NCI-H460 (cell line): ENCODE measurements around the gene CPZ. TPM values are rescaled to one million over a fixed set of nuclear protein-coding genes. Genes with fewer than 3 reads are reported as not detected.
A peak's percentile ranks its signal among the peaks of the same experiment; 100 is the strongest.

Experiments
- DNase-seq: peaks from one replicate; pipeline ENCODE4 v3.0.0-alpha.2; 2016; ENCODE audit warnings: low read depth; ENCODE audit errors: extremely low read depth
- total RNA-seq: library from RNA; depleted of rRNA; stranded (reverse); fragments of >200 nt; shearing (Covaris generic); gene quantifications from 2 replicates; pipeline ENCODE4 v1.2.3, GENCODE V29; 2014

Gene CPZ
- total RNA-seq, 1 experiment from 2014 or later: 0.32 TPM

- no peak for DNase-seq
These were observed 12.8 kb upstream of the CPZ start for GRCh38 chr4:8579526-8580320.

- DNase-seq: peak; percentile 18
These were observed 12.1 kb upstream of the CPZ start, which contains the start of gene GPR78 for GRCh38 chr4:8580321-8581093. Gene GPR78 (plus strand): TSS chr4:8580392. CDS start chr4:8580983, 591 bp downstream.

- no peak for DNase-seq
These were observed 11.3 kb upstream of the CPZ start for GRCh38 chr4:8581094-8581861.

GRCh38 chr4:8582016-8582415 is 10.5 kb upstream of the CPZ start:
- DNase-seq: no peak

DNA sequence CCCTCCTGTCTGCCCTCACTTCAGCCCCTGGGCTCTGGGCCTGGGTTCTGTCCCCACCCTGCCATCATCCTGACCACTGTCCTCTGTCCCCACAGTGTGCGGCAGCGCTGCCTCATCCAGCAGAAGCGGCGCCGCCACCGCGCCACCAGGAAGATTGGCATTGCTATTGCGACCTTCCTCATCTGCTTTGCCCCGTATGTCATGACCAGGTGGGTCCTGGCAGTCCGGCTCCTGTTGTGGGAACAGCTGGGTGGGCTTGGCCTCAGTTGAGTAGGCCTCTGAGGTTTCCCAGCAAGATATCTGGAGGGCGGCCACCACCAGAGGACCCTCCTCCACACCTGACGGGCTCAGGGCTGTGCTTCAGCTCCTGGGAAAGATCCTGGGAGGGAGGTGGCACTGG is 10.1 kb upstream of the CPZ start:
- DNase-seq: no peak

- DNase-seq: no peak
These were observed 9.5 kb upstream of the CPZ start for GRCh38 chr4:8582941-8583654.

- DNase-seq: no peak
These were observed 8.9 kb upstream of the CPZ start for GRCh38 chr4:8583655-8584025.

DNA sequence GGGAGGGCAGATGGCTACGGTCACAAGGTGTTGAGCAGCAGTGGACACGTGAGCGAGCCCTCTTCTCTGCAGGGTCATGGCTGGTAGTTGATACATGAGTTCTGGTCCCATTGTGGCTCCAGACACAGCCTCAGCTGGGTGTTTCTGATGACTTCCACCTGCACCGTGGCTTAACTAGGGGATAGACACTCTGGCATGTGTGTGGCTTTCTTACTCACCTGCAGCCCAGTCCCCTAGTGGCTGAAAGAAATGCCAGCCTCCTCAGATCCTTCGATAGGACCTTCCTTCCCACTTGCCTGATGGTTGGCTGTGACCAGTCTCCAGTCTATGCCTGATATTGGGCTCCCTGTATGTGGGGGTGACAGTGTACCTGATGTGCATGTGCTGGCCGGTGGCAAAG is 7.4 kb upstream of the CPZ start:
- no peak for DNase-seq

- DNase-seq: no peak
These were observed 6.8 kb upstream of the CPZ start for GRCh38 chr4:8585721-8586212.

GRCh38 chr4:8586246-8586645 is 6.3 kb upstream of the CPZ start:
- no peak for DNase-seq

- no peak for DNase-seq
These were observed 5.7 kb upstream of the CPZ start for GRCh38 chr4:8586671-8587468.

DNA sequence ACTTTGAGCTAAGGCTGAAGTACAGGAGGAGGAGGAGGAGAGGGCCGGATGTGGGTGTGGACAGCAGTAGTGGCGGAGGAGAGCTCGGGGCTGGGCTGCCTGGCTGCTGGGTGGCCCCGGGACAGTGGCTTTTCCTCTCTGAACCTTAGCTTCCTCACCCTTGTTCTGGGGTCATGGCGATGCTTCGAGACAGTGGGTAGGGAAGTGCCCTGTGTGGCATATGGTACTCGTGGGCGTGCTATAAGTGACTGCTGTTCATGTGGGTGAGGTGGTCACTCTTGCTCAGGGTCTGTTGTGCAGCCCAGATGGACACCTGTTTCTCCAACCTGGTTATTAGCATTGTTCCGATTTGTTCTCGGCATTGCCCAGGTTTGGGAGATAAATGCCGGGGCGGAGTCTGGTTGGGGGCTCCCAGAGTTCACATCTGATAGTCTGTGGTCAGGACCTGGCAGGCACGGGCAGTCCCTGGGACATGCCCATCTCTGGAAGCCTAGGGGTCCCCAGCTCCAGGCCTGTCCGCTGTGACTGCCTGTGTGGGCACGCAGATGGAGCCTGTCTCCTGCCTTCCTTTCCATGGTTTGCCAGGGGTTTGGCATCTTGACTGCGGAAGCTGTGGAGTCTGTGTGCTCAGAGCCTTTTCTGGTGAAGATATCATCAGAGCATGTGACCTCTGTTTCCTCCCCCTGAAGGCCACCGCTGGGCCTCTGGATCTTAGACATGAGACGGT is 4.9 kb upstream of the CPZ start:
- DNase-seq: no peak

DNA sequence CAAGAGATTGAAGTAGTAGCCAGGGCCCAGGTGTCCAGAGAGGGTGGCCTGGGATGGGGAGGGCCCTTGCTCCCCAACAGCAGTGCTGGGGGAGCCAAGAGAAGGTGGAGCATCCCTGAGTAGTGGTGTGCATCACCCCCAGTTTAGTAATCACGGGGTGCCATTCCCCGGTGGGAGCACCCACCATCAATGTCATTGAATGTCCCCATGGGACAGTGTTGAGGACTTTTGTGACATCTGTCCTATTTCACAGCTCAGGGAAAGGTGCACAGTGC is 4.4 kb upstream of the CPZ start:
- DNase-seq: no peak

GRCh38 chr4:8589336-8589735 is 3.2 kb upstream of the CPZ start:
- no peak for DNase-seq

DNA sequence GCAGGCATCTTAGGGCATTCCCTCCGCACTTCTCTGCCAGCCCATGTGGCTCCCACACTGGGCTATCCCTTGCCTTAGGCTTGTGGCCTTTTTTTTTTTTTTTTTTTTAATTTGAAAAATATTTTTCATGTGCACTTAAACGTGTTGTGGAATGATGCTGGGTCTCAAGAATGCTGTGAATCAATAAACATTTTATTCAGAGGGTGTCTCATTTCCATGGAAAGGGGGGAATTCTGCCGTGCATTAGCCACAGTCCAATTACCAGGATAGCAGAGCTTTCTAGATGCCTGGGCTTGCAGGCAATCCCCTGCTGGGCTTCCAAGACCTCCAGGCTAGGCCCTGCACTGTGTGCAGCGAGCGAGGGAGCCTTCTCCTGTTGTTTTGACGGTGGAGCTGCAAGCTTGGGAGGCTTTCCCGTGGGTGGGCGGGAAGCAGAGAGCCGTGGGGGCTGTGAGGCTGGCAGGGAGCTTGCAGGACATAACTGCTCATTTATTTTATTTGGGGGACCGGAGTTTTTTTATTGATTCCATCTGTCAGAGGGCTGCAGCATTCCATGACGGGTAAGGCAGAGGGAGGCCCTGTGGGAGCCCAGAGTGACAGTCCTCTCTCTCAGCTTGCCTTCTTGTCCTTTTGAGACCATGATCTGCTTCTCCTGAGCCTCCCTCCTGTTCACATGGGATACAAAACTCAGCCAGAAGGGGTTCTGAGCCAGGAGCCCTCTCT is 2.6 kb upstream of the CPZ start:
- DNase-seq: no peak

DNA sequence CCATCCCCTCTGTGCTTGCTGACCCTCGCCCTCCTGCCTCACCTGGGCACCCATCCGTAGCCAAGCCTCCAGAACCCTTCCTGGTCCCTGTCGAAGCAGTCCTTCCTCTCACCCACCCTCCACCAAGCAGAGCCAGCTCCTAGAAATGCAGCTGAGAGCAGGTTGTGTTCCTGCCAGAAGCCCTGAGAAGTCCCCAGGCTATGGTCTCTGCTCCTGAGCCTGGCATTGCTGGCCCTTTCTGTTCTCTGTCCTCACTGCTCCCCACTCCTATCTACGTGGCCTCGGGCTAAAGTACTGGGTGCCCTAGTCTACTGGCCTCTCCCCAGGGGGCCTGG is 2.1 kb upstream of the CPZ start:
- no peak for DNase-seq

GRCh38 chr4:8591114-8591513 is 1.5 kb upstream of the CPZ start:
- no peak for DNase-seq

DNA sequence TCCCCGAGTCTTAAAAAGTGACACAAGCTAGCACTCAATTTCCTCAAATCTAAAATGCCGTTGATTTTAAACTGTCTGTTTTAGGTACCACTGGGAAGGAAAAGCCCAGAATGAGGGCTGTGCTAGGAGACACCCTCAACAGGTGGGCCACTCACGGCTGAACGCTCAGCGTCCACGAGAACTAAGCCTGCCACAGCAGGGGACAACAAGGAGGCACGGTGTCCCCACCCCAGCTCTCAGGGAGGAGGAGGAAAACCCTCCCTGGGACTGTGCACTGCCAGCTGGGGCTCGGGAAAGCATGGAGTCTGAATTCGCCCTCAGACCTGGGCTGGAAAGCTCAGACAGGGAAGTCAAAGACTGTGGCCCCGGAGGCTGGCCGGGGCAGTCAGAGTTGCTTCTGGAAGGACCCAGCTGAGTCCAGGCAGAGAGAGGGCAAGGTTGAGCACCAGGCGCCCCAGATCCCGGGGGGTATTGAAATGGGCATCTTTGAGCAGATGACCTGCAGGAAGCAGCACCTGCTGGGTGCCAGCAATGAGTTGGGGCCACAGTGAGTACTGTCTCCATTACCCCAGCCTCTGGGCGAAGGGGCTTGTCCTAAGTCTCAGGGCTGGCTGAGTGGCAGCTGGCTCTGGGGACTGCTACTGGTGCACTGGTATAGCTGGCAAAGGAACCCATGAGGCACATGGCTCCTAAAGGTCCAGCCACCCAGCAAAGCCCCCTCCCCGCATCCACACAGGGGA is 769 bp upstream of the CPZ start:
- no peak for DNase-seq
